Measurements from ENCODE around the gene NECTIN1.

The NECTIN1 gene

DNA sequence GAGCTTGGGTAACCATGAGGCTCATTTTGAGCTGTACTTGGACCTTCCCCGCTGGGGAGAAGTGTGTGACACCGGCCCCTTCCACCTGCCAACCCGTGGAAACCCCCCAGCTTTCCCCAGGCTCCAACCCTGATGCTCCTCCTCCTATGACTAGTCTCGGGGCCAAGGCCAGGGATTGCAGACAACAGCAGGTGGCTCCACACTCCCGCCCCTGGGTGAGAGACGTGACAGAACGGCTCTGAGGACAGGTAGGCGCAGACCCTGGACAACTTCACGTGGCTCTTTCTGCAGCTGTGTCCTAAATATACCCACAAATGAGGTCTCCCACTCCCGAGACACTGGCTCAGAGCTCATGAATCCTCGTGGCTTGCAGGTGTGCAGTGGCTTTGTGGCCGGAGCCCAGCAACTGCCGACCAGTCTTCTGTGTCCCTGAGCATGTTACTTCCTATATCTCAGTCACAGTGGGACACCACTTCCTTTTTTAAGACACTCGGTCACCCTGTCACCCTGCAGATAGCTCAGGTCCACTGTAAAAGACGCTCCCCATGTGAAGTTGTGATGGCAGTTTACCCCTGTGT is 55.2 kb downstream of the NECTIN1 start:
- no peaks in the 10 kb centered on the region for H3K27me3 ChIP-seq
- peaks cover 26 to 38% of the 10 kb centered on the region in 2 experiments for H3K4me1 ChIP-seq (ENCODE audit: control insufficient read depth in 1 of 2, insufficient read depth in 1 of 2, low read depth in 1 of 2, low read length in 1 of 2)
- H3K27ac ChIP-seq: peak overlapping the region; percentile 74
- TF ChIP-seq, protein P1, sequence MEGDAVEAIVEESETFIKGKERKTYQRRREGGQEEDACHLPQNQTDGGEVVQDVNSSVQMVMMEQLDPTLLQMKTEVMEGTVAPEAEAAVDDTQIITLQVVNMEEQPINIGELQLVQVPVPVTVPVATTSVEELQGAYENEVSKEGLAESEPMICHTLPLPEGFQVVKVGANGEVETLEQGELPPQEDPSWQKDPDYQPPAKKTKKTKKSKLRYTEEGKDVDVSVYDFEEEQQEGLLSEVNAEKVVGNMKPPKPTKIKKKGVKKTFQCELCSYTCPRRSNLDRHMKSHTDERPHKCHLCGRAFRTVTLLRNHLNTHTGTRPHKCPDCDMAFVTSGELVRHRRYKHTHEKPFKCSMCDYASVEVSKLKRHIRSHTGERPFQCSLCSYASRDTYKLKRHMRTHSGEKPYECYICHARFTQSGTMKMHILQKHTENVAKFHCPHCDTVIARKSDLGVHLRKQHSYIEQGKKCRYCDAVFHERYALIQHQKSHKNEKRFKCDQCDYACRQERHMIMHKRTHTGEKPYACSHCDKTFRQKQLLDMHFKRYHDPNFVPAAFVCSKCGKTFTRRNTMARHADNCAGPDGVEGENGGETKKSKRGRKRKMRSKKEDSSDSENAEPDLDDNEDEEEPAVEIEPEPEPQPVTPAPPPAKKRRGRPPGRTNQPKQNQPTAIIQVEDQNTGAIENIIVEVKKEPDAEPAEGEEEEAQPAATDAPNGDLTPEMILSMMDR (IDR thresholded peaks at IDR 0.05): no peak
- no peaks in the 10 kb centered on the region for H3K9me3 ChIP-seq
- H3K4me3 ChIP-seq (ENCODE audit: low read depth in 1 of 2, low read length in 1 of 2): peak overlapping the region; percentile 47 to 51
- peaks cover 56% of the 10 kb centered on the region for H3K36me3 ChIP-seq

DNA sequence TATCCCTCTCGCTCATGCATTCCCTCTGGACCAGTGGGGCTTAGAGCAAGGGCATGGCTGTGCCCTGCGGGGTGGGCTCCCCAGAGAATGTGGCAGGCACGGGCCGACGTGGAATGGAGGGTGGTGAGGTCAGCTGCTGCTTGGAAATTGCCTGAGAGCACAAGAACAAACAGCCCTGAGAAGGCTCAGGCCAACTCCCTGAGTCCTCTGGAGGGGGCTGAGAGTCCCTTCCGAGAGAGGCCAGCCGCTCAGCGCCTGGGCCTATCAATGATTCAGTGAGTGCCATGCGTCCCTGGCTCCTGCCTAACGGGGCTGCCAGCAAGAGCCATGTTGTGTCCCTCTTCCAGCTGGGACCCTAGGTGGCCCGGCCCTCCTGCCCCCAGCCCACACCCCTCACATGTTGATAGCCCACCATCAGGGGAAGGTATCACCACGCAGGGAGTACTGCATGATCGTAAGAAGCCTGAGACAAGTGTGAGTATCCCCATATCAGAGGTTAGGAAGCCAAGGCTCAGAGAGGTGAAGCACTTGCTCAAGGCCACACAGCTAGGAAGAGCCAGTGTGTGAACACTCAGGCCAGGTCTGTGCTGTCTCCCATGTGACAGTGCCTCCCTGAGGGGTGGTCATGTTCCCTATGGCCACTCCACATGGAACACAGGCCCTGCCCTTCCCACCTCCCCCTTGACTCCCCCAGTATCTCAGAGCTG is 55.8 kb downstream of the NECTIN1 start:
- Histone ChIP-seq H3K27me3 (no peaks in the 10 kb centered on the region), H3K36me3 (peaks cover 53% of the 10 kb centered on the region), H3K27ac (peak overlapping the region; percentile 74), H3K4me1 (ENCODE audit: control insufficient read depth in 1 of 2, insufficient read depth in 1 of 2, low read depth in 1 of 2, low read length in 1 of 2) (peaks cover 26 to 42% of the 10 kb centered on the region in 2 experiments), H3K9me3 (no peaks in the 10 kb centered on the region), H3K4me3 (ENCODE audit: low read depth in 1 of 2, low read length in 1 of 2) (peak overlapping the region; percentile 47 to 51)
- TF ChIP-seq, protein P1 (IDR thresholded peaks at IDR 0.05): no peak

DNA sequence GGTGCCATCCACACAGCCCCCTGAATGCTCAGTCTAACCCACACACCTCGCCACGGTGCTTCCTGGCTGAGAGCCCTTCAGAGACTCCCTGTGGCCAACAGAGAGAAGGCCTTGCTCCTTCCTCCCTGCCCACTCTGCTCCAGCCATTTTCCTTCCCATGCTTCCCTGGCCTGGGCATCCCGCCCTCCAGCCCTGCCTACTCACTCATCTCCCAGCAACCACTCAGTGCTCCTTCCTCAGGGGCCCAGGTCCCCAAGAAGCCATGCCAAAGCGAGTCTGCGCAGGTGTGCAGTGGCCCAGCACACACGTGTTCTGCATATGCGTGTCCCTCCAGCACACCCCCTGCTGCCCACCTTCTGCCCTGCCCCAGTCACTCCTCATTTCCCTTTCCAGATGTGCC is 56.4 kb downstream of the NECTIN1 start:
- H3K4me1 ChIP-seq (ENCODE audit: control insufficient read depth in 1 of 2, insufficient read depth in 1 of 2, low read depth in 1 of 2, low read length in 1 of 2): peaks cover 26 to 42% of the 10 kb centered on the region in 2 experiments
- H3K36me3 ChIP-seq: peaks cover 53% of the 10 kb centered on the region
- TF ChIP-seq, protein P1 (IDR thresholded peaks at IDR 0.05): no peak
- no peaks in the 10 kb centered on the region for H3K27me3 ChIP-seq
- no peaks in the 10 kb centered on the region for H3K9me3 ChIP-seq
- H3K4me3 ChIP-seq (ENCODE audit: low read depth in 1 of 2, low read length in 1 of 2): no peak overlapping the region
- no peak overlapping the region for H3K27ac ChIP-seq

DNA sequence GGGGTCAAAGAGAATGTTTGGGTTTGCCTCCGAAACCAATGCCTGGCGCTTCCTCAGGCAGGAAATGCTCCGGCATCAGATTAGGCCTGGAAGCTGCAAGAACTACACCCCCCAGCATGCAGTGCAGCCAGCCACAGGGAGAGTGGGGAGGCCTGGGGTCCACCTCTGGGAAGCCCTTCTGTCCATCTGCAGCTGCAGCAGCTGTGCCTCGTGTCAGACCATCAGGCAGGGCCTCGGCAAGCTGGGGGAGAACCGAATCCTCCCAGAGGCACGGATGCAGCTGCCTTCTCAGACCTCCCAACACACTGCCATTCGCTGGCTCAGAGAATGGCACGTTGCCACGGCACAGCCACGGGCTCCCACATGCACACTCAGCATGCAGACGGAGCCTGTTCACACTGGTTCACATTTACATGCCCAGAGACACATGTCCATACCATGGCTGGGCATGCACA is 57.4 kb downstream of the NECTIN1 start:
- Histone ChIP-seq H3K27me3 (no peaks in the 10 kb centered on the region), H3K4me1 (ENCODE audit: control insufficient read depth in 1 of 2, insufficient read depth in 1 of 2, low read depth in 1 of 2, low read length in 1 of 2) (peaks cover 26 to 42% of the 10 kb centered on the region in 2 experiments), H3K4me3 (ENCODE audit: low read depth in 1 of 2, low read length in 1 of 2) (no peak overlapping the region), H3K9me3 (no peaks in the 10 kb centered on the region), H3K27ac (no peak overlapping the region), H3K36me3 (peaks cover 53% of the 10 kb centered on the region)
- TF ChIP-seq, protein P1 (IDR thresholded peaks at IDR 0.05): no peak

DNA sequence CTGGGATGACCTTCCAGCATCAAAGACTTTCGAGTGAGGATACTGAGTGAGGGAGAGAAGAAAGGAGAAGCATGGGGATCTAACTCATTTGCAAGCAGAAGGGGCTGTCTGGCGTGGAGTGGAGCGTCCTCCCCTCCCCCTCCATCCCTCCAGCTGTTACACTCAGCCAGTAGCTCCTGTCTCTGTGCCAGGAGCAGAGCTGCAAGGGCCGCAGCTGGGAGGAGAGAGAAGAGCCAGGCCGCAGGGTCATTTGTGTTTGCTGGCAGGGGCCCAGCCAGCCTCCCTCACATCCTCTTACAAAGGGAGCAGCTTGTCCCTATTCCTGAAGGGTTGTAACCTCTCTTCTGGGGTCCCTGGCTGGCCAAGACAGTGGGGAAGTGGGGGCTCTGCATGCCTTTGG is 57.9 kb downstream of the NECTIN1 start:
- Histone ChIP-seq H3K36me3 (peaks cover 53% of the 10 kb centered on the region), H3K9me3 (no peaks in the 10 kb centered on the region), H3K27me3 (no peaks in the 10 kb centered on the region), H3K27ac (no peak overlapping the region), H3K4me1 (ENCODE audit: control insufficient read depth in 1 of 2, insufficient read depth in 1 of 2, low read depth in 1 of 2, low read length in 1 of 2) (peaks cover 26 to 39% of the 10 kb centered on the region in 2 experiments), H3K4me3 (ENCODE audit: low read depth in 1 of 2, low read length in 1 of 2) (no peak overlapping the region)
- TF ChIP-seq, protein P1 (IDR thresholded peaks at IDR 0.05): no peak

All from neutrophil (primary cell).